Stimulated activated CD4-positive, alpha-beta T cell treated with anti-CD3 and anti-CD28 coated beads, Interleukin-1b, Interleukin-23, amount 100 ng/mL, for 1 hour (primary cell): ENCODE measurements around the gene LNX1.

ENCODE experiments used
- DNase-seq, 2 donors: peaks; one replicate each; pipeline ENCODE4 v3.0.0-alpha.2; 2020; ENCODE audit warnings: low read depth in 2 of 2

LNX1 gene

GRCh38 chr4:53599632-53600031 lies 8.3 kb upstream of the LNX1 start:
- no peak for DNase-seq

DNA sequence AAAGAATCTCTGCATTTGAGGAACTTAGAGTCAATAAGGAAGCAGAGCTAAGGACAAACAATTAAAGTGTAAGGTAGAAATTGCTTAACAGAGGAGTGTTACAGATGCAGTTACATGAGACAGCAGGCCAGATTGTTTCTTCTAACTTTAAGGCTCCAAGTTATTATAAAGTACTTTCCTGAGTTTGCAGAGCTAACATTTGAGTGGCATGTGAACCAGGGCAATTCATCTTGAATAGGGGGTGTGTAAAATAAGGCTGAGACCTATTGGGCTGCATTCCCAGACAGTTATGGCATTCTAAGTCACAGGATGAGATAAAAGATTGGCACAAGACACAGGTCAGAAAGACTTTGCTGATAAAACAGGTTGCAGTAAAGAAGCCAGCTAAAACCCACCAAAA lies 7.6 kb upstream of the LNX1 start:
- no peak for DNase-seq

DNA sequence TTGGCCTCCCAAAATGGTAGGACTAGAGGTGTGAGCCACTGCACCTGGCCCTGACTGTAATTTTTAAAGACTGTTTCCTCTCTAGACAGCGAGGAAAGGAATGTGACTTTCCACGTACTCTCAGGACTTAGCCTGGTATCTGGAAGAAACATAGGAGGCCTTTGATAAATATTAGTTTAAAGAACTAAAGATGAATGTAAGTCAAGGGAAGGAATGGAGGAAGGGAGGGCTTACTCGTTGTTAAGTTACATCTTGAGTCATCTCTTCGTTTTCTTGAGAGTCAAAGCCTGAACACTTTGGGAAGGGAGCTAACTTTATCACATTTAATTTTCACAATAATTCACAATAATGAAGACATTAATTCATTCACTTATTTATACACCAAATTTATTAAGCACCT lies 7.2 kb upstream of the LNX1 start:
- DNase-seq = no peak

DNA sequence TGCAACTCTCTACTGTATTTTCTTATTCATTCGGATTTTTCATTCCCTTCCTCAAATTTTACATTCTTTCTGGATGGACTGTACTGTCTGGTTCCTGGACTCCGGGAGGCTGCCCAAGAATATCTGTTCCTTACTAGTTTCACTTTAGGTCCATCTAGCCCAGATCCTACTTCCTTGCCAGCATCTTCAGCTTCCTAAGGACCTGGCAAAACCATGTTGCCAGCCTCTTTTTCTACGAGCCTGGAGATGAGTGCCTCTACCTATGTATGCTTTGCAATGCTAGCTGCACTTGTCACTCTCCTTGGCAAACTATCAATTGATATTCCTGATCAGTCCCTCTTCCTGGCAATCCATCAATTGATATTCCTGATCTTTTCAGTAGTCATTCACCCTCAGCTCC lies 5.6 kb upstream of the LNX1 start:
- no peak for DNase-seq

GRCh38 chr4:53595834-53596233 lies 4.5 kb upstream of the LNX1 start:
- DNase-seq = no peak

DNA sequence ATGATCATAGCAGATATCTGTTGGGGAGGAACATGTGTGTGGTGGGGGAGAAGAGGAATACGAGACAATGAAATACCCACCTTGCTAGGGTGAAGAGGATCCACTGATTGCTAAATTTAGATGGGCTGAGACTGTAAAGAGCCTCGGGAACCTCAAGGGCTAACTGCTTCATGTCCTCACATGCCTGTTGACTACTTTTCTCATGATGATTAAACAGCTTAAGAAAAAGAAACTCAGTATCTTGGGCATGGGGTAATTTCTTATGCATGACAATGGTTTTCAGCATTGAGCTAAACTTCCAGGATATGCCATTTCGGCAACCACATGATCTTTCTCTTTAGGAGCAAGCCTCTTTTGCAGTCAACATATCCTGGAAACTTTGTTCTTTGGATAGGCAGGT lies 3.9 kb upstream of the LNX1 start:
- DNase-seq = no peak

DNA sequence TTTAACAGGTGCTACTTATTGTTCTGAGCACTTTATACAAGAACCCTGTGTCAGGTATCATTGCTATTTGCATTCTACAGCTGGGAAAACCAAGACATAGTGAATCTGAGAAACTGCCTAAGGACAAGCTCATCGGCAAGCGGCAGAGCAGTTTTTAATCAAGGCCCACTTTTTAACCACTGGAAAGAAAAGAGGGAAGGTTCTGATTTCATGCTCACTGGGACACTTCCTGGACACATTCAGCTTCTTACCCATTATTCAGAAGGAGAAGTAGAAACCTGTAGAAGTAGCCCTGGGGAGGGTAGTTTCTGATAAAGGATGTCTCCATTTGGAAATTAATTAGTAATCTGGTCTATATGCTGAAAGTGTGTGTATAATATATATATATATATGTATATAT lies 2.5 kb upstream of the LNX1 start:
- DNase-seq = no peak

GRCh38 chr4:53592686-53593501 lies 1.6 kb upstream of the LNX1 start:
- no peak for DNase-seq

- DNase-seq = no peak
Measured at GRCh38 chr4:53592122-53592521, 836 bp upstream of the LNX1 start.

DNA sequence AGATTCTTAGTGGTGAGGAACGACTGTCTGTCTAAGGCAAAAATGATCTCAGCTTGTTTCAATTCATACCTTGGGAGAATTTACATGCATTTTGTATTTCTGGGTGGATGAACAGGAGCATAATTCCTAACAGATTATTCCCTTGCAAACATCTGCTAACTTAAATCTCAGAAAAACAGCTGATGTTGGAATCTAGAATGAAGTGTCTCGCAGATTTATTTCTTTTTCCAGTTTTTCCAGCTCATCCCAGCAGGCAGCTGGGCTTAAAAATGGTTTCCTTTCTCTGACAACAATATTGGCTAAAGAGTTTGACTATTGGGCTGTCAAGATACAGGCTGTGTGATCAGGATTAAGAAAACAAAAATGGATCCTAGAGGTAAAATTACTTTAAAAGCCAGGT lies 1.1 kb downstream of the LNX1 start:
- DNase-seq = no peak

GRCh38 chr4:53589511-53589910 lies 1.8 kb downstream of the LNX1 start:
- DNase-seq = no peak

- no peak for DNase-seq
Measured at GRCh38 chr4:53587135-53587534, 4.2 kb downstream of the LNX1 start.

DNA sequence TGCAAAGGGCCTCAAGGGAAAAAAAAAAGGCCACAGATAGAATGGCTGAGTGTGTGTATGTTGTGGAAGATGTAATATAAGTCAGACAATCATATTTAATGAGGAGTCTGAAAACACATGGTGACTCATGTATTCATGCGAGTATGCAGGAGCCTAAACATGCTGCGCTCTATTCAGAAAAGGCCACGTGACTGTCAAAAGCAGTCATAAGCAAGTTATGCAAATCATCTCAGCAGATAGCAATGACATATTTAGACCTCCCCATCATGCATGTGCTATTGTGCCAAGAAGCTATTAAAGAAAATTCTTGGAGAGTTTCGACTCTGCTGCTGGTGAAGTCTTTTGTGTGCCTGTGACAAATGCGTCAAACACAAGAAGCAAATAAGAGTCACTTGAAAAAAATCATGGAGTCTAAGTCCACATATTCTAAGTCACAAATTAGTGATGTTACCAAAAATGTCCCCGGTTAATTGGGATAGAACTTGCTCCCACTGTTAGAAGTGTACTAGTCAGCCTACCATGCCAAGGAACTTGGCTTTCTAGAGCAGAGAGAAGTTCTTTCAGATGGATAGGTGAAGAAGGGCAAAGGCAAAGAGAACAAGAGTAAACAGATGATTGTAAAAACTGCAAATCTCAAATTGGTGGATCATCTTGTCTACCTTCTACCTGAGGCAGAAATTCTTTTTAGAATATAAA lies 5.0 kb downstream of the LNX1 start:
- no peak for DNase-seq

DNA sequence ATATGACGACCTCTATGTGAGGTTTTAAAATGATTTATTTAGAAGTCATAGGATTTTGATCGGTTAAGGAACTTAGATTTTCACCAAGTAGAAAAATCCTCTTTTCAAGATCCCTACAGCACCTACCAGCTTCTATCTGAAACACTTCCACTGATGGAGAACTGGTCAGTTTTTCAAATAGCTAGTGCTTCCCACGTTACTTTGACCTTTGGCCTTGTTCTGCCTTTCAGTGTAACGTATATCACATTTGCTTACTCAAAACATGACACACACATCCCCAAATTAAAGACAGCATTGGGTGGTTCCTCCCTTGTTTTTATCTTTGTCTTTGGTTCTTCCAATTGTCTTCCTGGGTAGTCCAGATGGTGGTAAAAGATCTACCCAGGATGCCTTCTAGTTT lies 6.6 kb downstream of the LNX1 start:
- no peak for DNase-seq

DNA sequence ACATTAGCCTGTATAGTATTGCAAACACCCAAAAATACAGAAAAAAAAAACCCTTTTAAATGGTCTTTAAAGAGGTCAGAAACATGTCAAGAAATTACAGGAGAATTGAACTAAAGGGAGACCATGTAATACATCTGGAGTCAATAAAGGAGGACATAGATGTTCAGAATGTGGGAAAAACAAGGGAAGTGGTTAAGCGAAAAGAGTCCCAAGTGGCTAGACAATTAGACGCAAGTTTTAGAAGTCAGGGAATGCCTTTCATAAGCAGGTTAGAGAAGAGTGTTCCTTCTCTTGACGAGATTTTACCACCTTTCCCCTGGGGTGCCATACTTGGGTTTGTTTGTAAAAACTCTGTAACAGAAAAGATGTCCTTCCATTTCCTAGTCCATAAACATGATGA lies 7.8 kb downstream of the LNX1 start:
- DNase-seq = no peak

- DNase-seq = no peak
Measured at GRCh38 chr4:53582194-53582593, 9.1 kb downstream of the LNX1 start.

- no peak for DNase-seq
Measured at GRCh38 chr4:53580274-53580673, 11.0 kb downstream of the LNX1 start.

DNA sequence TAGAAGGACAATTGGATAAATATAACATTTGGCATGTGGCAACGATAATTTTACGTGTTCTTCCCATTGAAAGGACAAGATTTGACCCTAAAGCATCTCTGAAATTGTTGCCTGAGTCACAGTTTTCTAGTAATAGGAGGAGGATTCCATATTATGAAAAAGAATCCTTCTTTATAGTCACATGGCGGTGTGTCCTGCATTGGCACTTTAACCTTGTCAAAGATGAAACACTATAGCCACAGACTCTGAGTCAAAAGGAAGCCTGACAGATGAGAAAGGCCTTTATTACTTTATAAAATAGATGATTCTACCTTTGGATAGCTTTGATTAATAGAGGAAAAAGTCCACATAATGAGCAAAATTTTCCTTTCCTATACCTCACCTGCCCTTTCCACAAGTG lies 11.5 kb downstream of the LNX1 start:
- DNase-seq = no peak

DNA sequence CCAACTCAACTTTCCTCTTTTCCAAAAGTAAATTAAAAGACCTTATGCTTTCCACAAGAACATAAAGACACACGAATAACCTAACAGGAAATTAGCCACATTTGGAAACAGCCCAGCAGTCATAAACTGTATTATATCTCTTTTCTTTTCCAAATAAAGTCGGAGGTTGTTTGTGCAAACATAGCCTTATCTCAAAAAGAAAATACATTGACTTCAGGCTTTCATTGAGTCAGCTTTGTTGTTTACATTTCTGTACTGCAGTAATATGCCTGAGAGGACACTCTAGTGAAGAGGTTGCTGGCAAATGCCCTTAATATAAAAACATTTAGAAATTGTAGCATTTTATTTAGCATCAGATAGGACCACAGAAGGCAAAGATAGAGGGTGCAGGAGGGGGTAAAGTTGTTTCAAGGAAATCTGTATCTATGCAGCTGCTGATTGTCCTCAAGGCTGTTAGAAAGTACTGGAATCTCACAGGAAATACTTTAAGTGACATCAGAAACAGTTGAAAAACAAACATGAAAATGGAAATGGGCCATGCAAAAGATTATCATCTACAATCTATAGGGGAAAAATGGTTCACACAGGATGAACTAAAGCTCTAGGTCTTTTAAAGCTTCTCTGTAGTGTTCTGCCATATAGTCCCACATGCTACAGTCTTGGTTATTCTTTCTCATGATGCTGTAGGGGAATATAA lies 14.5 kb downstream of the LNX1 start:
- DNase-seq = no peak

DNA sequence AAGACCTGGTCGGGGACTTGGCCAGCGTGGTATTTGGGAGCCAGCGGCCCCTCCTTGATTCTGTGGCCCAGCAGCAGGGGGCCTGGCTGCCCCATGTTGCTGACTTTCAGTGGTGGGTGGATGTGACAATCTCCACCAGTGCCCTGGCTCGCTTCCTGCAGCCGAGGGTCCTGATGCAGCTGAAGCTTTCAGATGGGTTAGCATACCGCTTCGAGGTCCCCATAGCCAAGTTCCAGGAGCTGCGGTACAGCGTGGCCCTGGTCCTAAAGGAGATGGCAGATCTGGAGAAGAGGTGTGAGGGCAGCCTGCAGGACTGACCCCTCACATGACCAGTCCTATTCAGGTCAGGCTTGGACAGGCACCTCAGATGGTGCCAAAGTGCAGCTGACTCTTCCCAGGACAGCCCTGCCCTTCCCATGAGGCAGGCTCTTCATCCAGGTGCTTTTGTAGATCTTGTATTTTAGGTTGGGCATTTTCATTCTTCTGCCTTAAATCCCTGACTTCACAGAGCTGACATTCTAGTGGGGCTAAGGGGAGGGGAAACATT lies 15.1 kb downstream of the LNX1 start:
- DNase-seq = no peak

GRCh38 chr4:53575552-53575951 lies 15.7 kb downstream of the LNX1 start:
- DNase-seq = no peak

DNA sequence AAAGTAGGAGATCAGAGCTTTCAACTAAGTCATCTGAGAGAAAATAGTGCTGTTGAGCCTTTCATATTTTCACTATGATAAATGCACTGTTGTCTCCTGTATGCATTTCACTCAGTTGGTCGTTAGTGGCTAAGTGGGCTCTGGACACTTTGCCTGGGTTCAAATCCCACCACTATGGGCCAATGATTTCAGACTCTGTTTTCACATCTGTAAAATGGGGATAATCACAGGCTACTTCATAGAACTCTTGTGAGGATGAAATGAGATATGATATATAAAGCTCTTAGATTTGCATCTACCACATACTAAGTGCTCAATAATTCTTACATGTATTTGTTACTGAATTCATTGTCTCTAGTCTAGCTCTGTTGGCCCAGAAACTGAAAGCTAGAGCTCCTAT lies 16.8 kb downstream of the LNX1 start:
- DNase-seq = no peak

GRCh38 chr4:53573696-53574095 lies 17.6 kb downstream of the LNX1 start:
- no peak for DNase-seq
